AG09309 (cell line): ENCODE measurements around the gene KRABD2.

ENCODE experiments used
- DNase-seq: peaks from one replicate; pipeline ENCODE4 v3.0.0-alpha.2; 2010; ENCODE audit warnings: low read depth
- H3K4me3 ChIP-seq: 2 replicates; pipeline ENCODE4 v1.5.1; 2011; ENCODE audit warnings: mild to moderate bottlenecking, low read depth, low read length, moderate library complexity; ENCODE audit not compliant: control insufficient read depth
- CTCF ChIP-seq: IDR thresholded peaks from 2 replicates; pipeline ENCODE4 v1.5.1; 2011; ENCODE audit warnings: mild to moderate bottlenecking, low read depth, low read length, inconsistent platforms; ENCODE audit not compliant: insufficient read depth, control insufficient read depth; ENCODE audit errors: missing control alignments

Gene KRABD2

GRCh38 chr17:8413938-8414337, 37.4 kb upstream of the KRABD2 start:
- H3K4me3 ChIP-seq = no peak overlapping the region
- no peak for DNase-seq
- no peak for TF ChIP-seq CTCF

DNA sequence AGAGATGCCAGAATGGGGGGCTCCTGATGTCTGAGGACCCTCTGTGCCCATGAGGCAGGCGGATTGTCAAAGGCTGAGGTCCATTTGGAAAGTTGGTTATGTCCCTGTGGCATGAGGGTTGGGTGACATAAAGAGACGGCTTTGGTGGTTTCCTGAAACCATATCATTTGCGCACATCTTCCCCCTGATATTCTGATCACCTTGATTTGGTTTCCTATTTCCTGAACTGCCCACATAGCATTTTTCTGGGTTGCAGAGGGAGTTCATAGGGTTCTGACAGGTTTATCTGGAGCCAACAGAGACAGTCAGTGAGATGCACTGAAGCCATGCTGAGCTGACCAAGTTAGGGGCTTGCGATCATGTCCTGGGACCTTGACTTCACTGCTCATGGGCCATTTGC, 36.8 kb upstream of the KRABD2 start:
- no peak for DNase-seq
- TF ChIP-seq CTCF = no peak
- no peak overlapping the region for H3K4me3 ChIP-seq

- no peak for TF ChIP-seq CTCF
- no peak overlapping the region for H3K4me3 ChIP-seq
- no peak for DNase-seq
These were observed 35.6 kb upstream of the KRABD2 start for GRCh38 chr17:8412089-8412488.

- DNase-seq = no peak
These were observed 34.4 kb upstream of the KRABD2 start for GRCh38 chr17:8410883-8411238.

DNA sequence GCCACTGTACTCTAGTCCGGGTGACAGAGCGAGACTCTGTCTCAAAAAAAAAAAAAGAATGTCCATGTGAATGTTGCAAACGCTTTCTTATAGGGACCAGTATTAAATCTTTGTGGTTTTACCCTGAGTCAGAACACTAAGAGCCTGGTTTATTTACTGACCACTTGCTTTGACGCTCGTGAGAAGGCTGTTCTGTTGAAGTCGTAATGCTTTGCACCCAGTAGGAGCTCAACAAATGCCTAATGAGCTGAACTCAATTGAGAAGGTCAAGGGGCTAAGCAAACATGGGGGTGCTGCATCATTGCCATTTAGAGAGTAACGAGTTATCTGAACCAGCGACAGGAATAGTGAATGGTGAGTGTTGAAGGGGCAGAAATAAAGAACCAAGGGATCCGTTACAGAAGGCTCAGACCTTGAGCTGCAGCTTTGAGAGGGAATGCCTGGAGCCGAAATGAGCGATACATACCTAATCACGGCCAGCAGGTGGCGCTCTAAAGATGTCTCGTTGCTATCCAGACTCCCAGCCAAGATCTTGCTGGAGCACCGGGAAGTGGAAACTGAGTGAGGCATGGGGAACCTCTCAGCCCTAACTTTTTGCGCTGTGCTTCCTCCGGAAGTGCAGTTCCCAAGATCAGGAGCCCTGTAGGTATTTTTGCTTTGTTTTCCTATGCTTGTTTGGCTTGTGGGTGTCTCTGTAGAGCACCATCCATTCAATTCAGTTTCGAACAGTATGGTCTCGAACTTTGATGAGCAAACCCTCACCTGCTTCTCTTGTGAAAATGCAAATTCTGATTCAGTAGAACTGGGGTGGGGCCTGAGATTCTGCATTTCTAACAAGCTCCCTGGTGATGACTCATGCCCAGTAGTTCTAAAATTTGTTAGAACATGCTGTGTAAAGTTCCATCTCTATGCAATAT, 33.7 kb upstream of the KRABD2 start:
- peak; percentile 53 for DNase-seq
- peak; percentile 80 for TF ChIP-seq CTCF
- H3K4me3 ChIP-seq = no peak overlapping the region

More at GRCh38 chr17:8410883-8411238, 34.4 kb upstream of the KRABD2 start:
- H3K4me3 ChIP-seq = no peak overlapping the region
- TF ChIP-seq CTCF = no peak

GRCh38 chr17:8408371-8408770, 31.9 kb upstream of the KRABD2 start:
- no peak for TF ChIP-seq CTCF
- no peak for DNase-seq
- H3K4me3 ChIP-seq = no peak overlapping the region
